ENCODE results near the gene SLC8A1.

The SLC8A1 gene

GRCh38 chr2:40127146-40127545 is 324.7 kb downstream of the SLC8A1 start:
- no peak overlapping the region for H3K4me3 ChIP-seq
- DNase-seq (ENCODE audit: low spot score), result no peak
- no peak for TF ChIP-seq CTCF (IDR thresholded peaks at IDR 0.05)

DNA sequence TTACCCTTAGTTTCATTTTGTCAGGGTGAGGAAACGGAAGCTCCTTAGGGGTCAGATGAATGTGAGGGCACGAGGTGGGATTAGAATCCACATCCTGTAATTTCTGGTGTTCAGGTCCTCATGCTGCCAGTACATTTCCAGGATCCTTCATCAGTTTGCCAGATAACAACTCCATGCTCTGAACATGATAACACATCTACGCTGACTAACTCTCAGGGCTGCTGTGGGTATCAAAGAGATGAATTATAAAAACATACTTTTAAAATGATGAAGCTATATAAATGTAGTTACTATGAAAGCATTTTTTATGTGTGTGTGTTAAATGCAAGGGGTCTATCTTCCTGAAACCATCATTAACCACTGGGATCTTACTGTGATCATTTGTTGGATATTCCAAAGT is 325.9 kb downstream of the SLC8A1 start:
- no peak overlapping the region for H3K27ac ChIP-seq
- no peak overlapping the region for H3K4me3 ChIP-seq
- TF ChIP-seq CTCF (IDR thresholded peaks at IDR 0.05), result no peak
- DNase-seq (ENCODE audit: low spot score), result no peak

More at GRCh38 chr2:40127146-40127545, 324.7 kb downstream of the SLC8A1 start:
- H3K27ac ChIP-seq, result no peak overlapping the region

DNA sequence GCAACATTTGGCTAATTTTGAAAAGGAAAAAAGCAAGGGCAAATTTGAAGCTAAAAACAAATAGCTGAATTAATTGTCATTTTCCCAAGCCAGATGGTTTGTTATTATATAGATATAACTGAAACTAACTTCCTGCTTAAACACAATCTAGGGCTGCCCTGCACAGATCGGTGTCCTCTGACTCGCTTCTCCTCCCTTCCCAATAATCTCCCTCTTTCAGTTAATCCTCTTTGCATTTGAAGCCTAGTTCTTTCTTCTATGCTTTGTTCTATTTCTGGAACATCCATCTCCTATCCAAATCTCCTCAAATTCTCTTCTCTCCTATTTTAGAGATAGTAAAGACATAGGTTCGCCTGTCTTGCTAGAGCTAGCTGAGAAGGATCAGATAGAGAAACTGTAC is 328.1 kb downstream of the SLC8A1 start:
- H3K4me3 ChIP-seq, result peak overlapping the region; percentile 8

GRCh38 chr2:40123326-40123725 is 328.6 kb downstream of the SLC8A1 start:
- DNase-seq (ENCODE audit: low spot score), result no peak
- Histone ChIP-seq H3K4me3 (peak overlapping the region; percentile 8), H3K27ac (no peak overlapping the region)
- no peak for TF ChIP-seq CTCF (IDR thresholded peaks at IDR 0.05)

More for the DNA sequence above, 328.1 kb downstream of the SLC8A1 start:
- no peak for DNase-seq (ENCODE audit: low spot score)
- TF ChIP-seq CTCF (IDR thresholded peaks at IDR 0.05), result no peak
- no peak overlapping the region for H3K27ac ChIP-seq

DNA sequence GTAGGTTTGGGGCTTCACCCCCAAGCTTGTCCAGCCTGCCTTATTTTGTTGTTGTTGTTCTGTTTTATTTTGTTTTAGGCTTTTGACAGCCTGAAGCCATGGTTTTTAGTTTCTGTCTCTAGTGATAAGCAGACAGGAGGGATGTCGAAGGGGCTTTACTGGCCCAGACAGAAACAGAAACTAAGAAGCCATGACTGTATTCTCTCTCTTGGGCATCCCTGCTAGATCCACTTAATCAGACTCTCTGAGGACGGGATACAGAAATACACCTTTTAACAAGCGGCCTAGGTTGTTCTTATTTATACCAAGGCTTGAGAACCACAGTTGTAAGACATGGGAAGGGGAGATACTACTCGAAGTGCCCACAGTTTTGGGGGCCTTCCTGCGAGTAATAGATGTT is 330.9 kb downstream of the SLC8A1 start:
- no peak for DNase-seq (ENCODE audit: low spot score)
- H3K27ac ChIP-seq, result no peak overlapping the region
- no peak overlapping the region for H3K4me3 ChIP-seq
- TF ChIP-seq CTCF (IDR thresholded peaks at IDR 0.05), result no peak

DNA sequence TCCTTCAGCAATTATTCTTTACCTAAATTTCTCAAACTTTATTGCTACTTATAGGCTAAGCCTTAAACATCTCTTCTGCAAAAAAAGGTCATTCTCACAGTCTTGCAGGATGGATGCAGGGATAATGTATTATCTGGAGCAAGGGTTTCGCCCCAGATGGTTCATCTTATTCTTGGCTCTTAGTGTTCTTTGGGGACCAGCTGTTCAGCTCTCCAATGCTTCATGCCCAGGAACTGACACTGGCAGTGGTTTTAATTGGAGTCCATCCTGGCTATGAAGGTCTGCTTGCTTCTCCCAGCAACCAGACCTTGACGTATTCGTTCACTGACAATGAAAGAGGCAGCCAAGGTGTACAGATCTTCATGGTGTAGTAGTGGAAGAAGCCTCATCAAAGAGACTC is 331.9 kb downstream of the SLC8A1 start:
- H3K4me3 ChIP-seq, result no peak overlapping the region
- DNase-seq (ENCODE audit: low spot score), result no peak
- TF ChIP-seq CTCF (IDR thresholded peaks at IDR 0.05), result no peak
- no peak overlapping the region for H3K27ac ChIP-seq

DNA sequence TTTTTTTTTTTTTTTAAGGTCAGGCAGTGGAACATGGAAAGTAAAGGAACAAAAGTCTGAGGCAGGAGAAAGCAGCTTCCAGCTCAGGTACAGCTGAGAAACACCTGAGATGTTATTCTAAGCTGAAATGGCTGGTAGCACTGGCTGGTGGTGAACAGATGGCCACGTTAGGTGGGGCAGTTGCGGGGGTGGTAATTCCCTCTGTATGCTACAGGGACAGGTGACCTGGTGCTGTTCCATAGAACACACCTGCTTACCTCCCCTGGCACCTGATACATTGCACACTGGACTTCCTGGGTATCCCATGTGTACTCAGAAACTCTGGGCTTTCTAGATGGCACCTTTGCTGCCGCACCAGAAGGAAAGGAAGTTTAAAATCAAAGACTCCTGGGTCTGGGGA is 333.3 kb downstream of the SLC8A1 start:
- no peak overlapping the region for H3K27ac ChIP-seq
- no peak for DNase-seq (ENCODE audit: low spot score)
- no peak overlapping the region for H3K4me3 ChIP-seq
- TF ChIP-seq CTCF (IDR thresholded peaks at IDR 0.05), result no peak

Data from coronary artery (tissue), 2 donors.